Activated CD8-positive, alpha-beta T cell treated with anti-CD3 and anti-CD28 coated beads, Interleukin-2, amount 10 ng/mL, durations not matched to agents 7 days and 5 days (primary cell): ENCODE results near the gene KCNH1. TPM values are rescaled to one million over a fixed set of nuclear protein-coding genes. Genes with fewer than 3 reads are reported as not detected.

Experiments
- ATAC-seq: fragments of 150-1000 bp; cut with Tn5 transposase; one replicate; pipeline ENCODE4 v1.10.0; 2021; ENCODE audit warnings: moderate library complexity
- CTCF ChIA-PET: fragments of 350-600 bp; sonication (Branson Sonifier 250); formaldehyde crosslinking; loops from one replicate; lab custom pipeline; 2021; ENCODE audit warnings: antibody characterized with exemption; lab: Charles Lee
- POLR2A ChIA-PET: fragments of 350-600 bp; sonication (Branson Sonifier 250); formaldehyde crosslinking; loops from one replicate; lab custom pipeline; 2021; ENCODE audit warnings: antibody characterized with exemption; lab: Charles Lee
- DNase-seq: peaks from one replicate; pipeline ENCODE4 v3.0.0-alpha.2; 2020
- H3K27ac Mint-ChIP-seq: one replicate; pipeline ENCODE4 v1.8.0; 2021; ENCODE audit warnings: mild to moderate bottlenecking, mixed read lengths
- H3K27me3 Mint-ChIP-seq: one replicate; pipeline ENCODE4 v1.8.0; 2021; ENCODE audit warnings: low read depth, mixed read lengths
- H3K36me3 Mint-ChIP-seq: one replicate; pipeline ENCODE4 v1.8.0; 2021; ENCODE audit warnings: low read depth, mixed read lengths
- H3K4me1 Mint-ChIP-seq: one replicate; pipeline ENCODE4 v1.8.0; 2021; ENCODE audit warnings: low read depth, mixed read lengths
- H3K4me3 Mint-ChIP-seq: one replicate; pipeline ENCODE4 v1.8.0; 2021; ENCODE audit warnings: mild to moderate bottlenecking, mixed read lengths
- H3K9me3 Mint-ChIP-seq: one replicate; pipeline ENCODE4 v1.8.0; 2022; ENCODE audit warnings: mixed read lengths; ENCODE audit not compliant: insufficient read depth
- total RNA-seq, 2 experiments: library from RNA; stranded (reverse); gene quantifications; one replicate each; pipeline ENCODE4 v1.2.3, GENCODE V29; 2021

KCNH1 gene
- total RNA-seq, 2 experiments from 2014 or later = not detected

GRCh38 chr1:210758261-210758660 lies 375.7 kb downstream of the KCNH1 start:
- Mint-ChIP-seq H3K9me3 (no peaks in the 10 kb centered on the region), H3K36me3 (no peaks in the 10 kb centered on the region), H3K27ac (no peak overlapping the region), H3K27me3 (peaks cover 11% of the 10 kb centered on the region), H3K4me1 (no peaks in the 10 kb centered on the region), H3K4me3 (no peak overlapping the region)
- DNase-seq (no peak), ATAC-seq (no peak)
- CTCF ChIA-PET = no interaction called here
- POLR2A ChIA-PET = no interaction called here

- POLR2A ChIA-PET = no interaction called here
- CTCF ChIA-PET = no interaction called here
Observed at GRCh38 chr1:210757677-210758076, 376.3 kb downstream of the KCNH1 start.

GRCh38 chr1:210755991-210756659 lies 377.8 kb downstream of the KCNH1 start:
- no peaks in the 10 kb centered on the region for H3K9me3 Mint-ChIP-seq
- peaks cover 6% of the 10 kb centered on the region for H3K27me3 Mint-ChIP-seq
- ATAC-seq (no peak), DNase-seq (no peak)
- POLR2A ChIA-PET = no interaction called here
- H3K4me1 Mint-ChIP-seq = no peaks in the 10 kb centered on the region
- CTCF ChIA-PET = no interaction called here
- H3K27ac Mint-ChIP-seq = no peak overlapping the region
- H3K4me3 Mint-ChIP-seq = no peak overlapping the region
- H3K36me3 Mint-ChIP-seq = no peaks in the 10 kb centered on the region

More at GRCh38 chr1:210757677-210758076, 376.3 kb downstream of the KCNH1 start:
- Mint-ChIP-seq H3K4me1 (no peaks in the 10 kb centered on the region), H3K4me3 (no peak overlapping the region), H3K36me3 (no peaks in the 10 kb centered on the region), H3K27me3 (peaks cover 9% of the 10 kb centered on the region), H3K27ac (no peak overlapping the region), H3K9me3 (no peaks in the 10 kb centered on the region)
- DNase-seq = no peak
- ATAC-seq = no peak

- DNase-seq (no peak), ATAC-seq (no peak)
- Mint-ChIP-seq H3K4me3 (no peak overlapping the region), H3K27ac (no peak overlapping the region), H3K27me3 (peaks cover 6% of the 10 kb centered on the region), H3K4me1 (no peaks in the 10 kb centered on the region), H3K9me3 (no peaks in the 10 kb centered on the region), H3K36me3 (no peaks in the 10 kb centered on the region)
- CTCF ChIA-PET = no interaction called here
- POLR2A ChIA-PET = no interaction called here
Observed at GRCh38 chr1:210754878-210755665, 378.9 kb downstream of the KCNH1 start.

- Mint-ChIP-seq H3K36me3 (no peaks in the 10 kb centered on the region), H3K4me1 (no peaks in the 10 kb centered on the region), H3K27me3 (peaks cover 6% of the 10 kb centered on the region), H3K4me3 (no peak overlapping the region), H3K27ac (no peak overlapping the region), H3K9me3 (no peaks in the 10 kb centered on the region)
- DNase-seq (no peak), ATAC-seq (no peak)
- ChIA-PET CTCF (no interaction called here), POLR2A (no interaction called here)
Observed at GRCh38 chr1:210751911-210752310, 382.0 kb downstream of the KCNH1 start.

- H3K27me3 Mint-ChIP-seq = peaks cover 3% of the 10 kb centered on the region
- POLR2A ChIA-PET = no interaction called here
- no peak for DNase-seq
- H3K27ac Mint-ChIP-seq = no peak overlapping the region
- H3K4me1 Mint-ChIP-seq = no peaks in the 10 kb centered on the region
- no peaks in the 10 kb centered on the region for H3K36me3 Mint-ChIP-seq
- no peak overlapping the region for H3K4me3 Mint-ChIP-seq
- ATAC-seq = no peak
- H3K9me3 Mint-ChIP-seq = no peaks in the 10 kb centered on the region
- CTCF ChIA-PET = no interaction called here
Observed at GRCh38 chr1:210750468-210750867, 383.5 kb downstream of the KCNH1 start.

- Mint-ChIP-seq H3K9me3 (no peaks in the 10 kb centered on the region), H3K27ac (no peak overlapping the region), H3K27me3 (no peaks in the 10 kb centered on the region), H3K4me3 (no peak overlapping the region), H3K4me1 (no peaks in the 10 kb centered on the region), H3K36me3 (no peaks in the 10 kb centered on the region)
- DNase-seq (no peak), ATAC-seq (no peak)
- CTCF ChIA-PET = no interaction called here
- POLR2A ChIA-PET = no interaction called here
Observed at GRCh38 chr1:210748796-210749195, 385.2 kb downstream of the KCNH1 start.

GRCh38 chr1:210747890-210748289 lies 386.1 kb downstream of the KCNH1 start:
- no peak for DNase-seq
- CTCF ChIA-PET = no interaction called here
- no peak for ATAC-seq
- no peaks in the 10 kb centered on the region for H3K4me1 Mint-ChIP-seq
- H3K4me3 Mint-ChIP-seq = no peak overlapping the region
- no peaks in the 10 kb centered on the region for H3K9me3 Mint-ChIP-seq
- POLR2A ChIA-PET = no interaction called here
- no peaks in the 10 kb centered on the region for H3K36me3 Mint-ChIP-seq
- H3K27ac Mint-ChIP-seq = no peak overlapping the region
- H3K27me3 Mint-ChIP-seq = no peaks in the 10 kb centered on the region

GRCh38 chr1:210747112-210747511 lies 386.8 kb downstream of the KCNH1 start:
- H3K36me3 Mint-ChIP-seq = no peaks in the 10 kb centered on the region
- ChIA-PET CTCF (no interaction called here), POLR2A (no interaction called here)
- ATAC-seq = no peak
- H3K4me1 Mint-ChIP-seq = no peaks in the 10 kb centered on the region
- no peak overlapping the region for H3K4me3 Mint-ChIP-seq
- H3K27ac Mint-ChIP-seq = no peak overlapping the region
- no peak for DNase-seq
- H3K27me3 Mint-ChIP-seq = no peaks in the 10 kb centered on the region
- no peaks in the 10 kb centered on the region for H3K9me3 Mint-ChIP-seq

- ATAC-seq (no peak), DNase-seq (no peak)
- no peaks in the 10 kb centered on the region for H3K9me3 Mint-ChIP-seq
- no peak overlapping the region for H3K4me3 Mint-ChIP-seq
- no peaks in the 10 kb centered on the region for H3K27me3 Mint-ChIP-seq
- CTCF ChIA-PET = no interaction called here
- no peak overlapping the region for H3K27ac Mint-ChIP-seq
- H3K36me3 Mint-ChIP-seq = no peaks in the 10 kb centered on the region
- H3K4me1 Mint-ChIP-seq = no peaks in the 10 kb centered on the region
- POLR2A ChIA-PET = no interaction called here
Observed at GRCh38 chr1:210746024-210746731, 387.8 kb downstream of the KCNH1 start.

- ATAC-seq (no peak), DNase-seq (no peak)
- CTCF ChIA-PET = no interaction called here
- POLR2A ChIA-PET = no interaction called here
- H3K27ac Mint-ChIP-seq = no peak overlapping the region
- H3K4me3 Mint-ChIP-seq = no peak overlapping the region
- no peaks in the 10 kb centered on the region for H3K9me3 Mint-ChIP-seq
- H3K36me3 Mint-ChIP-seq = no peaks in the 10 kb centered on the region
- H3K4me1 Mint-ChIP-seq = no peaks in the 10 kb centered on the region
- H3K27me3 Mint-ChIP-seq = peaks cover under 1% of the 10 kb centered on the region
Observed at GRCh38 chr1:210743038-210743437, 390.9 kb downstream of the KCNH1 start.

- CTCF ChIA-PET = no interaction called here
- Mint-ChIP-seq H3K4me3 (no peak overlapping the region), H3K9me3 (no peaks in the 10 kb centered on the region), H3K27me3 (peaks cover 6% of the 10 kb centered on the region), H3K36me3 (no peaks in the 10 kb centered on the region), H3K27ac (no peak overlapping the region), H3K4me1 (no peaks in the 10 kb centered on the region)
- POLR2A ChIA-PET = no interaction called here
- ATAC-seq (no peak), DNase-seq (no peak)
Observed at GRCh38 chr1:210741564-210741963, 392.4 kb downstream of the KCNH1 start.
